CD14-positive monocyte (primary cell): ENCODE measurements around the gene CDK19. TPM values are rescaled to one million over a fixed set of nuclear protein-coding genes. Genes with fewer than 3 reads are reported as not detected.

Source experiments
- DNase-seq, 3 donors: peaks; one replicate each; pipeline ENCODE4 v3.0.0-alpha.2; 2011 to 2022
- H2AFZ ChIP-seq: 2 replicates; pipeline ENCODE4 v1.6.0; 2012; ENCODE audit warnings: mild to moderate bottlenecking, low read depth, low read length, inconsistent platforms; ENCODE audit not compliant: insufficient read depth, poor library complexity, severe bottlenecking
- H3K27ac ChIP-seq, 2 donors: 1 replicate in 1 of 2; 2 replicates in 1 of 2; pipeline ENCODE4 v1.5.1; 2012 to 2013; ENCODE audit warnings: low read length in 2 of 2, control low read depth in 1 of 2, inconsistent platforms in 1 of 2, low read depth in 1 of 2, mild to moderate bottlenecking in 1 of 2
- H3K27me3 ChIP-seq, 2 donors: one replicate each; pipeline versions ENCODE4 v1.6.0 to v1.6.1; 2011 to 2013; ENCODE audit warnings: low read length in 2 of 2; ENCODE audit not compliant: control insufficient read depth in 2 of 2, insufficient read depth in 2 of 2
- H3K36me3 ChIP-seq, 2 donors: replicated peaks in 1 of 2; 1 replicate in 1 of 2; 2 replicates in 1 of 2; pipeline versions ENCODE4 v1.5.1 to v1.6.1; 2012 to 2013; ENCODE audit warnings: low read length in 2 of 2, control low read depth in 1 of 2, inconsistent platforms in 1 of 2, mild to moderate bottlenecking in 1 of 2; ENCODE audit not compliant: insufficient read depth in 2 of 2, control insufficient read depth in 1 of 2
- H3K4me1 ChIP-seq, 2 donors: 1 replicate in 1 of 2; 2 replicates in 1 of 2; pipeline versions ENCODE4 v1.5.1 to v1.6.1; 2012 to 2013; ENCODE audit warnings: low read length in 2 of 2, control low read depth in 1 of 2, inconsistent platforms in 1 of 2, mild to moderate bottlenecking in 1 of 2, moderate library complexity in 1 of 2; ENCODE audit not compliant: insufficient read depth in 2 of 2, control insufficient read depth in 1 of 2
- H3K4me2 ChIP-seq: replicated peaks from 2 replicates; pipeline ENCODE3; 2012; ENCODE audit warnings: low read length, moderate library complexity, mild to moderate bottlenecking; ENCODE audit not compliant: poor library complexity, severe bottlenecking; ENCODE audit errors: extremely low read depth
- H3K4me3 ChIP-seq, 3 experiments: fragments of 200-600 bp in 1 of 3; sonication (generic) in 1 of 3; replicated peaks in 1 of 3; 1 replicate in 2 of 3; 2 replicates in 1 of 3; pipeline ENCODE4 v1.5.1; 2011 to 2013; ENCODE audit warnings: low read length in 3 of 3, mild to moderate bottlenecking in 3 of 3, control low read depth in 2 of 3, low read depth in 2 of 3, inconsistent platforms in 1 of 3, moderate library complexity in 1 of 3
- H3K79me2 ChIP-seq: 2 replicates; pipeline ENCODE4 v1.6.0; 2012; ENCODE audit warnings: mild to moderate bottlenecking, control low read depth, inconsistent platforms, low read length, moderate library complexity; ENCODE audit not compliant: insufficient read depth
- H3K9ac ChIP-seq: 2 replicates; pipeline ENCODE4 v1.6.0; 2017; ENCODE audit warnings: low read length, mild to moderate bottlenecking; ENCODE audit not compliant: insufficient read depth, poor library complexity, severe bottlenecking
- H3K9me3 ChIP-seq, 2 donors: replicated peaks in 1 of 2; 1 replicate in 1 of 2; 2 replicates in 1 of 2; pipeline versions ENCODE4 v1.5.1 to v1.6.1; 2012 to 2013; ENCODE audit warnings: low read length in 2 of 2, control low read depth in 1 of 2; ENCODE audit not compliant: control insufficient read depth in 1 of 2, insufficient read depth in 1 of 2
- H4K20me1 ChIP-seq: 2 replicates; pipeline ENCODE4 v1.6.0; 2012; ENCODE audit warnings: mild to moderate bottlenecking, low read length, control low read depth, moderate library complexity; ENCODE audit not compliant: insufficient read depth
- H3K27ac Mint-ChIP-seq, 7 donors: one replicate each; pipeline ENCODE4 v1.8.0; 2020; ENCODE audit warnings: mild to moderate bottlenecking in 7 of 7, mixed read lengths in 7 of 7, moderate library complexity in 6 of 7, inconsistent platforms in 2 of 7
- H3K27me3 Mint-ChIP-seq, 3 donors: one replicate each; pipeline ENCODE4 v1.8.0; 2021 to 2022; ENCODE audit warnings: low read depth in 3 of 3, mild to moderate bottlenecking in 3 of 3, mixed read lengths in 3 of 3, moderate library complexity in 3 of 3, inconsistent platforms in 1 of 3
- H3K36me3 Mint-ChIP-seq, 2 donors: one replicate each; pipeline ENCODE4 v1.8.0; 2020; ENCODE audit warnings: mixed read lengths in 2 of 2, inconsistent platforms in 1 of 2, mild to moderate bottlenecking in 1 of 2
- H3K4me1 Mint-ChIP-seq: one replicate; pipeline ENCODE4 v1.8.0; 2020; ENCODE audit warnings: mild to moderate bottlenecking, mixed read lengths
- H3K4me3 Mint-ChIP-seq, 2 donors: one replicate each; pipeline ENCODE4 v1.8.0; 2020; ENCODE audit warnings: mild to moderate bottlenecking in 2 of 2, mixed read lengths in 2 of 2, moderate library complexity in 1 of 2
- H3K9me3 Mint-ChIP-seq, 7 donors: one replicate each; pipeline ENCODE4 v1.8.0; 2020 to 2022; ENCODE audit warnings: mixed read lengths in 7 of 7, mild to moderate bottlenecking in 6 of 7, moderate library complexity in 6 of 7, inconsistent platforms in 2 of 7
- WGBS: methylation state at CpG from one replicate; pipeline ENCODE4 v1.1.5; 2013; ENCODE audit warnings: missing lambda C conversion rate; ENCODE audit not compliant: insufficient coverage; 5-methylcytosine and 5-hydroxymethylcytosine counted together
- intact Hi-C, 2 donors: fragments of 100-400 bp; cut with micrococcal nuclease; formaldehyde crosslinking; loops; one replicate each; pipeline versions ENCODE4 v1.15.0 to v1.15.1; 2023
- polyA plus RNA-seq, 3 donors: library from polyadenylated mRNA; depleted of rRNA in 1 of 3; unstranded in 2 of 3; stranded (reverse) in 1 of 3; fragments of 300-500 nt in 2 of 3; fragments of >200 nt in 1 of 3; fragmentation: Illumina TruSeq in 2 of 3; gene quantifications; 1 replicate in 2 of 3; 2 replicates in 1 of 3; pipeline ENCODE4 v1.2.3, GENCODE V29; 2012 to 2021
- TF ChIP-seq, protein P1 (sequence below): fragments of 200-600 bp; IDR thresholded peaks from one replicate; pipeline ENCODE4 v1.8.0; 2022; ENCODE audit warnings: antibody characterized with exemption, mild to moderate bottlenecking

The CDK19 gene
- polyA plus RNA-seq, 3 donors: 2.7 to 12.0 (median 3.9) TPM

- peaks cover 0 to 2% of the 10 kb centered on the region in 2 donors for H3K36me3 Mint-ChIP-seq
- Histone ChIP-seq H3K36me3 (no peaks in the 10 kb centered on the region), H3K9ac (peak overlapping the region; percentile 96), H4K20me1 (peaks cover 40% of the 10 kb centered on the region), H2AFZ (peak overlapping the region; percentile 93), H3K79me2 (peaks cover 74% of the 10 kb centered on the region), H3K4me3 (peak overlapping the region; percentile 79 to 94 (median 88)), H3K27ac (peak overlapping the region; percentile 93 to 97), H3K9me3 (no peaks in the 10 kb centered on the region), H3K4me1 (peaks cover 21 to 31% of the 10 kb centered on the region in 2 donors), H3K27me3 (no peaks in the 10 kb centered on the region), H3K4me2 (peak overlapping the region; percentile 86)
- TF ChIP-seq, protein P1, sequence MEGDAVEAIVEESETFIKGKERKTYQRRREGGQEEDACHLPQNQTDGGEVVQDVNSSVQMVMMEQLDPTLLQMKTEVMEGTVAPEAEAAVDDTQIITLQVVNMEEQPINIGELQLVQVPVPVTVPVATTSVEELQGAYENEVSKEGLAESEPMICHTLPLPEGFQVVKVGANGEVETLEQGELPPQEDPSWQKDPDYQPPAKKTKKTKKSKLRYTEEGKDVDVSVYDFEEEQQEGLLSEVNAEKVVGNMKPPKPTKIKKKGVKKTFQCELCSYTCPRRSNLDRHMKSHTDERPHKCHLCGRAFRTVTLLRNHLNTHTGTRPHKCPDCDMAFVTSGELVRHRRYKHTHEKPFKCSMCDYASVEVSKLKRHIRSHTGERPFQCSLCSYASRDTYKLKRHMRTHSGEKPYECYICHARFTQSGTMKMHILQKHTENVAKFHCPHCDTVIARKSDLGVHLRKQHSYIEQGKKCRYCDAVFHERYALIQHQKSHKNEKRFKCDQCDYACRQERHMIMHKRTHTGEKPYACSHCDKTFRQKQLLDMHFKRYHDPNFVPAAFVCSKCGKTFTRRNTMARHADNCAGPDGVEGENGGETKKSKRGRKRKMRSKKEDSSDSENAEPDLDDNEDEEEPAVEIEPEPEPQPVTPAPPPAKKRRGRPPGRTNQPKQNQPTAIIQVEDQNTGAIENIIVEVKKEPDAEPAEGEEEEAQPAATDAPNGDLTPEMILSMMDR: no peak
- H3K4me1 Mint-ChIP-seq: peaks cover 42% of the 10 kb centered on the region
- H3K27me3 Mint-ChIP-seq: peaks cover 0 to 2% (median 0%) of the 10 kb centered on the region in 3 donors
- intact Hi-C loops: loop anchor here (2.0 to 5.0 kb wide), 3 partner anchors 48 to 143 kb away; partner anchors contain the start of genes AMD1 (in 2 of the 2) and GTF3C6 (in 1 of the 2)
- peaks cover 0 to 1% (median 0%) of the 10 kb centered on the region in 7 donors for H3K9me3 Mint-ChIP-seq
- H3K27ac Mint-ChIP-seq: peak overlapping the region; percentile 98 to 100 (median 99)
- peak; percentile 36 to 55 (median 50) for DNase-seq
- WGBS: under 1% methylated on average over 84 of the region's 86 CpGs
- H3K4me3 Mint-ChIP-seq: peak overlapping the region; percentile 98 to 100
Observed at GRCh38 chr6:110814102-110815014, 911 bp downstream of the CDK19 start.

- intact Hi-C loops: loop anchor here (2.0 kb wide), 1 partner anchor 61 kb away; the partner anchor contains the start of gene AMD1 (in 2 of the 2)
- peak overlapping the region; percentile 93 for H2AFZ ChIP-seq
- H3K36me3 Mint-ChIP-seq: peaks cover 0 to 2% of the 10 kb centered on the region in 2 donors
- H3K9ac ChIP-seq: peak overlapping the region; percentile 96
- peak overlapping the region; percentile 93 to 97 for H3K27ac ChIP-seq
- peak overlapping the region in 6 of 7 donors; percentile 90 to 98 (median 92) for H3K27ac Mint-ChIP-seq
- no peaks in the 10 kb centered on the region for H3K27me3 ChIP-seq
- whole genome bisulfite sequencing: 58% methylated on average over 3 of the region's 8 CpGs
- H3K4me2 ChIP-seq: peak overlapping the region; percentile 86
- no peak for DNase-seq
- H3K9me3 ChIP-seq: no peaks in the 10 kb centered on the region
- H3K79me2 ChIP-seq: peaks cover 82% of the 10 kb centered on the region
- peak overlapping the region; percentile 79 to 94 (median 88) for H3K4me3 ChIP-seq
- H4K20me1 ChIP-seq: peaks cover 46% of the 10 kb centered on the region
- TF ChIP-seq, protein P1: no peak
- no peaks in the 10 kb centered on the region for H3K36me3 ChIP-seq
- H3K9me3 Mint-ChIP-seq: peaks cover 0 to 1% (median 0%) of the 10 kb centered on the region in 7 donors
- peak overlapping the region; percentile 88 to 93 for H3K4me3 Mint-ChIP-seq
- peaks cover 42% of the 10 kb centered on the region for H3K4me1 Mint-ChIP-seq
- peaks cover 0 to 2% (median 0%) of the 10 kb centered on the region in 3 donors for H3K27me3 Mint-ChIP-seq
- H3K4me1 ChIP-seq: peaks cover 21 to 31% of the 10 kb centered on the region in 2 donors
Observed at GRCh38 chr6:110813338-110814101, 1.7 kb downstream of the CDK19 start.
